Activated CD8-positive, alpha-beta memory T cell treated with anti-CD3 and anti-CD28 coated beads for 4 hours (primary cell): ENCODE measurements around the gene CRYGA.
"Not testable (repeated sequence)": the region's sequence is repeated elsewhere in the genome, so short reads cannot be mapped to it uniquely, and the experiment has no call there.

ENCODE experiments used
- DNase-seq, 2 donors: peaks; one replicate each; pipeline ENCODE4 v3.0.0-alpha.2; 2020; ENCODE audit warnings: low read depth in 2 of 2

Gene CRYGA

DNA sequence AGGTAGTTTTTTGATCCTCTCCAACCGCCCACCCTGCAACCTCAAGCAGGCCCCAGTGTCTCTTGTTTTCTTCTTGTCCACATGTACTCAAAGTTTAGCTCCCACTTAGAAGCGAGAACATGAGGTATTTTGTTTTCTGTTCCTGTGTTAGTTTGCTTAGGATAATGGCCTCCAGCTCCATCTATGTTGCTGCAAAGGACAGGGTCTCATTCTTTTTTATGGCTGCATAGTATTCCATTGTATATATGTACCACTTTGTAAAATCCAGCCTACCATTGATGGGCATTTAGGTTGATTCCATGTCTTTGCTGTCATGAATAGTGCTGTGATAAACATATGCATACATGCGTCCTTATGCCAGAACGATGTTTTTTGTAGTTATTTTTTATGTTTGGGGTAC lies 36.3 kb downstream of the CRYGA start:
- DNase-seq: no peak

- DNase-seq: no peak
Measured at GRCh38 chr2:208125251-208125650, 38.1 kb downstream of the CRYGA start.

DNA sequence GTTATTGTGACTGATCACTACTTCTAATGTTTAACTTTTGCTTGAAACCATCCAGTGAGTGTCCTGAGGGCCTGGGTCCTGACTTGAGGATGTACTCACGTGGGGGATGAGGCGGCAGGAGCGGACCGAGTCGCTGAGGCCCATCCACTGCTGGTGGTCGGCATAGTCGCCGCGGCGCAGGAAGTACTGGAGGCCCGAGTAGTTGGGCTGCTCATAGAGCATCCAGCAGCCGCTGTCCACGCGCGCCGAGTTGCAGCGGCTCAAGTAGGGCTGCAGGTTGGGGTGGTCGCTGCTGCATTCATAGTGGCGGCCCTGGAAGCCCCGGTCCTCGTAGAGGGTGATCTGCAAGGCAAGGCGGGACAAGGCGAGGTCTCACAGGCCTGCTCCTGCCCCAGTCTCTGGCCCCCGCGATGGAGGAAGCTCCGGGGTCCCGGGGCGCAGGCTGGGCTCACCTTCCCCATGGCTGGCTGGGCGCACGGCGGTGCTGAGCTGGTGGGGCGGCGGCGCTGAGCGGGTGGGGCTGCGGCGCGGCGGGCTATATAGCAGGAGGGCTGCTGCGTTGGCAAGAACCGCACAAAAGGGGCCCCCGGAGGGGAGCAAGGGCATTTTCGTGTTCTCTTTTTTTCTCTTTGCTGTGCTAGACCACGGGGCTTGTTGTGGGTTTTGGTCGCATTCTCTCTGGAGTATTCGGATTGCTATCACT lies 39.2 kb downstream of the CRYGA start, which contains the start of gene CRYGD:
Gene CRYGD, minus strand, starts transcription at position 512 of the 703 bp plus-strand sequence. Its CDS starts 51 bp downstream, at position 461.
- DNase-seq: not testable (repeated sequence)

GRCh38 chr2:208122248-208122647 lies 41.1 kb downstream of the CRYGA start:
- DNase-seq: no peak

GRCh38 chr2:208118918-208119317 lies 44.5 kb downstream of the CRYGA start:
- DNase-seq: no peak

- not testable (repeated sequence) for DNase-seq
Measured at GRCh38 chr2:208117390-208117789, 46.0 kb downstream of the CRYGA start.

DNA sequence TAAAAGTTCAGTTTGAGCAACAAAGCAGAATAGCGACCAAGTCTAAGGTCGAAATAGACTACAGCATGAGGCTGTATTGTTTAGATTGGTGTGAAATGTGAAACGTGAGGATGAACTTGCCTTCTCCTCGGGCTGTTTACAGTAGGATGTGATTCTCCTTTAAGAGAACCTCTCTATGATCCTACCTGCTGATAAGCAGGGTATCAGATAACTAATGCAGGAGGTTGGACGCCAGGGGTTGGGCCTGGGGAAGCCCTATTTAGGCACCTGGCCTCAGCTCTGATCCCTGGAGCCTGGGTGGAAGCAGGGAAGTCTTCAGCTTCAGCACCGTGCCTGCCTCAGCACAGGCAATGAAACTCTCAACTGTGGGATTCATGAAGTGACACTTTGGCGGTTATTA lies 50.4 kb downstream of the CRYGA start:
- no peak for DNase-seq

DNA sequence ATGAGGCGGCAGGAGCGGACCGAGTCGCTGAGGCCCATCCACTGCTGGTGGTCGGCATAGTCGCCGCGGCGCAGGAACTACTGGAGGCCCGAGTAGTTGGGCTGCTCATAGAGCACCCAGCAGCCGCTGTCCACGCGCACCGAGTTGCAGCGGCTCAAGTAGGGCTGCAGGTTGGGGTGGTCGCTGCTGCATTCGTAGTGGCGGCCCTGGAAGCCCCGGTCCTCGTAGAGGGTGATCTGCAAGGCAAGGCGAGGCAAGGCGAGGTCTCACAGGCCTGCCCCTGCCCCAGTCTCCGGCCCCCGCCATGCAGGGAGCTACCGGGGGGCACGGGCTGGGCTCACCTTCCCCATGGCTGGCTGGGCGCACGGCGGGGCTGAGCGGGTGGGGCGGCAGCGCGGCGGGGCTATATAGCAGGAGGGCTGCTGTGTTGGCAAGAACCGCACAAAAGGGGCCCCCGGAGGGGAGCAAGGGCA lies 51.1 kb downstream of the CRYGA start:
- not testable (repeated sequence) for DNase-seq
